K562 (cell line): ENCODE measurements around the gene AACS.

Experiments used
- CTCF ChIP-seq, 3 experiments: IDR thresholded peaks in 2 of 3; conservative IDR thresholded peaks in 1 of 3; 2 replicates each; pipeline ENCODE4 v1.5.1; 2011 to 2012; ENCODE audit warnings: low read length in 3 of 3, mild to moderate bottlenecking in 3 of 3, control low read depth in 2 of 3, improper control_type of control experiment in 1 of 3, inconsistent platforms in 1 of 3, low read depth in 1 of 3, mixed read lengths in 1 of 3, moderate library complexity in 1 of 3; ENCODE audit not compliant: insufficient read depth in 2 of 3
- KLF1 ChIP-seq: fragments of 450-650 bp; IDR thresholded peaks from 2 replicates; pipeline ENCODE4 v1.6.1; 2016; ENCODE audit warnings: missing genetic modification characterization, missing compliant biosample characterization
- TAF1 ChIP-seq: IDR thresholded peaks from 2 replicates; pipeline ENCODE4 v1.6.1; 2011; ENCODE audit warnings: mild to moderate bottlenecking, low read length, moderate library complexity; ENCODE audit not compliant: insufficient read depth, control insufficient read depth, severe bottlenecking; ENCODE audit errors: extremely low read depth
- ZKSCAN1 ChIP-seq: fragments of 150-350 bp; IDR thresholded peaks from 2 replicates; pipeline ENCODE4 v1.6.1; 2016; ENCODE audit warnings: low read depth, low read length
- ZNF384 ChIP-seq: IDR thresholded peaks from 2 replicates; pipeline ENCODE4 v1.6.1; 2012; ENCODE audit warnings: low read depth, low read length, improper control_type of control experiment

GRCh38 chr12:125033288-125033687 is 31.9 kb upstream of the AACS start:
- TF ChIP-seq CTCF (IDR thresholded peaks at IDR 0.05 in 2 of 3, conservative IDR thresholded peaks at IDR 0.05 in 1 of 3; ENCODE audit: insufficient read depth in 2 of 3, low read depth in 1 of 3, low read length in 3 of 3) (no peak), TAF1 (no peak), KLF1 (tag) (no peak), ZKSCAN1 (no peak), ZNF384 (no peak)
